GM21515 (cell line): ENCODE data around the gene OR2AG1.
"Not testable (repeated sequence)": the region's sequence is repeated elsewhere in the genome, so short reads cannot be mapped to it uniquely, and the experiment has no call there.

Experiments
- ATAC-seq: cut with Tn5 transposase; IDR thresholded peaks from one replicate; pipeline ENCODE4 v1.9.1; 2021; ENCODE audit not compliant: unreplicated experiment

OR2AG1 gene

GRCh38 chr11:6790546-6790945, 7.7 kb downstream of the OR2AG1 start:
- ATAC-seq = no peak

GRCh38 chr11:6794639-6795038, 11.8 kb downstream of the OR2AG1 start:
- ATAC-seq = no peak

- ATAC-seq = no peak
Measured at GRCh38 chr11:6799402-6799801, 16.6 kb downstream of the OR2AG1 start, which contains the start of gene OR6A2. TSS of gene OR6A2 (minus strand) at chr11:6799689. CDS start at chr11:6795708, 3,981 bp downstream.

DNA sequence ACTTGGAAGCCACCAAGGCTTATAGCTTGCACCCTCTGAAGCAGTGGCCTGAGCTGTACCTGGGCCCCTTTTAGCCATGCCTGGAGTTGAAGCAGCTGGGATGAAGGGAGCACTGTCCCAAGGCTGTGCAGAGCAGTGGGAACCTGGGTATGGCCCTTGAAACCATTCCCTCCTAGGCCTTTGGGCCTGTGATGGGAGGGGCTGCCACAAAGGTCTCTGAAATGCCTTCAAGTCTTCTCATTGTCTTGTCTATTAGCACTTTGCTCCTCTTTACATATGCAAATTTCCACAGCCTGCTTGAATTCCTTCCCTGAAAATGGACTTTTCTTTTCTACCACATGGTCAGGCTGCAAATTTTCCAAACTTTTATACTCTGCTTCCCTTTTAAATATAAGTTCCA, 18.3 kb downstream of the OR2AG1 start:
- not testable (repeated sequence) for ATAC-seq

DNA sequence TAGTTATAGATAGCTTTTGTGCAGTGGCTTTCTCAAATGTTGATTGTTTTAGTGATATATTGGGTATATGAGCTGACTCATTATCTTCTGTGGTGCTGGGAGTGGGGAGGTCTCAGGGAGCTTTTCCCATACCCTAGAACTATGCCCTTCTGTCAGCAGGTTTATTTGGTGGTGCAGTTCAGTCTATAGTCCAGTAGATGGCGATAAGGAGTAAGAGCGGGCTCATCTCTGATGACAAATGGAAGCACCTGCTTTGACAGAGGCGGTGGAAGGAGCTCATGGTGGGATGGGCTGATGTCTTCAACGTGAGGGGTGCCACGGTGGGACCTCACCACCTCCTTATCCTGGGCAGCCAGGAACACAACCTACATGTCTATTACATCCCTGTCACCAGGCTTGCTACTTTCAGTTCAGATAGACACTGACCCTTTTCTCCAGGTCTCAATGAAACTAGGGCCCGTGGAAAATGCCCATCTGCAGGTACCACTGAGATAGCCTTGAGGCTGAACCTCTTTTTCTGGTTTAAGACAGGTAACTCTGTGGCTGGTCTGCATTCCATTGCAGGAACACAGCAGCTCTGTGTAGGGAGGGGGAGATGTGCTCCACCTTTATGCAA, 29.7 kb downstream of the OR2AG1 start:
- ATAC-seq = peak; percentile 95

DNA sequence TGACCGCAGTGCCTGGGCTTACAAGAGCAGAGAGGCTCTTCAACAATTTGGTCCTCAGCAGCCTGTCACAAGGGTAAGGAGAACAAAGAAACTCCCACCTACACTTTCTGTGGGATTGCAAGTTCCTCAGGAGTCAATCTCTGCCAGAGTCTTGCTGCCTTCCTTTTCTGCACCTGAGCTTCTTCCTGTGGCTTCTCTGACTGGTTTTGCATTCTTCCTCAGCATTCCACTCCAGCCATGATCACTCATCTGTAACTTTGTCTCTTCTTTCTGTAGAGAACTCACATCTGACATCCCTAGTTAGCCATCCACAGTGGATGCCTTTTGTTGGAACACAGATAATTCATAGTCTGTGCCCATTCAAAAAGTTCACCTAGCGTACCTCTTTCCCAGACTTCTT, 30.8 kb downstream of the OR2AG1 start:
- no peak for ATAC-seq

- ATAC-seq = no peak
Measured at GRCh38 chr11:6817694-6818093, 34.9 kb downstream of the OR2AG1 start.

DNA sequence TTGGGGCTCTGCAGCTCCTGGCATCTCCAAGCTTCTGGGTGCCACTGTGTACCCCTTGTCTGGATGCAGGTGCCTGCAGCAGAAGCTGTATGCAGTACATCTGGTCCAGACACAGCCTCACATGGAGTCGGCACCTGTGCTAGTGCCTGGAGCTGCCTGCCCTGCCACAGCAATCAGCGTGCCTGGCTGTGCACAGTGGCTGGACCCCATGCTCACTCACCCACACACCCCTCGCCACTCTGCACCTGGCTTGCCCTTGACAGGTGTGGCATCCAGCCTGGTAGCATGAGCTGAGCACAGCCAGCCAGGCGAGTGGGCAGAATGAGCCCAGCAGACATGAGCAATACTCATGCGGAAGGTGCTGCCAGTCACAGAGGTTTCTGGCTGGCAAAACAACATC, 36.1 kb downstream of the OR2AG1 start:
- no peak for ATAC-seq

DNA sequence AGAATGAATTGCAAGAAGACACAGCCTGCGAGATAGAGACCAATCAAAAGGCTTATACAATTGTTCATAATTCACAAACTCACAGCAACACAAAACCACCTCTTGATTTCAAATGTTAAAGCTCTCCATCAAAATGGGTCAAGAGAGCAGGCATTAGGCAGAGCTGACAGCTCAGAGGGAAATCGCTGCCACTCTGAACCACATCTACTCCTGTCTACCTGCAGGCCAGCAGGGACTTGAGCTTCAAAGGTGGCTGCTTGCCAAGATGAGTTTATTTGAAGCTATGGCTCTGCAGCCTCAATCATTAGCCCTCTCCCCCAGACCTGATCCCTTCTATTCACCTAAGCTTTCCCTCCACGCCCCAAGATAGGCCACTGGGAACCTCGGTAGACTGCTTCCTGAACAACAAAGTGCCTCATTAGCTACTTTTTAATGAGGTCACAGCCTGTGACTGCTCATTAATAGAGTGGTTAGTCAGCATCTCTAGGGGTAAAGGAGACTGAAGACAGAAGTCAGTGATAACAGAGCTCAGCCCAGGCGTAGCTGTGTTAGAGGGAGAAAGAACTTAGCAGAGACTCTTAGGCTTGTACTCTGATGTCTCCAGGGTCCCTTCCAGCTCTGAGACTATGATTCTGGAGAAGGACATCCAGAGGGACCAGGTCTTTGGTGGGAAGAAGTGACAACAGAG, 41.5 kb downstream of the OR2AG1 start:
- no peak for ATAC-seq

DNA sequence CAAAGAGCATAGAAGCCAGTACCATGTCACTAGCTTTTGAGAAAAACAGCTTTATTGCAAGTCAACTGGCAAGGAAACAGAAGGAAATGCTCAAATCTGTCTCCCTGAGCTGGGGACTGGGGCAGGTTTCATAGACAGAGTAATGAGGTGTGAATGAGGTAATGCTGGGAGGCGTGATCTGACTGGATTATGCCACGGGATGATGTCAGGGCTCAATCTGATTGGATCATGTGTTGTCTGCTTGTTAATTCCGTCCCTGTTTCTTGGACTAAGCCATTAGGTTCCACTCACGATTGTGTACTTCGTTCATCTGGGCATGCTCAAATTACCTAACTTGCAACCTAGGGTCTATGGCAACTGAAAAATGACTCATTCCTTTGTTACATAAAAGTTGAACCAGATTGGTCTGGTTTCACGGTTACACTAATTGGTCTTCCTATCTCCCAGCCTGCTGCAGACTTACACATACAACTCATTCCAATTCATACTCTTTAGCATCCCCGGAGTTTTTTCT, 42.5 kb downstream of the OR2AG1 start:
- no peak for ATAC-seq

DNA sequence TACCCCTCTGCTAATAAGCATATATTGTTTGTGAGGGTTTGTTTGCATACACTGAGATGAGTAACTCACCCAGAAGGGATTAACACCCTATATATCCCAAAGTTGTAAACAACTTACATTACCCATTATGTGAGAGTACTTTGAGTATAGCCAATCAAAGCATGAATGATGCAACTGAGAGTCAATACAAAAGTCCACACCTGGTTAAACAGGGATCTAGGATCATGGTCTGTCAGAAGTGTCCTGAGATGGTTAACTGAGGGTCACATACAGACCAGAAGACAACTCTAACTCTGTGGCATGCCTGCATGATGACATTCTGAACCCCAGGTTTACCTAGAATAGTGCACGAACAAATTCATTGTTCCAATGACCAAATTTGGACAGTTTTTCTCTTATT, 45.3 kb downstream of the OR2AG1 start:
- no peak for ATAC-seq

- ATAC-seq = no peak
Measured at GRCh38 chr11:6833356-6833755, 50.5 kb downstream of the OR2AG1 start.

GRCh38 chr11:6834021-6834420, 51.2 kb downstream of the OR2AG1 start:
- no peak for ATAC-seq
